PFSK-1 (cell line): ENCODE measurements around the gene GTPBP6.

Experiments
- FOXP2 ChIP-seq: optimal IDR thresholded peaks from 2 replicates; pipeline ENCODE3; 2011; ENCODE audit warnings: borderline replicate concordance, control low read depth, inconsistent platforms; ENCODE audit not compliant: insufficient read depth; ENCODE audit errors: extremely low read length, extremely low read depth
- POLR2AphosphoS5 ChIP-seq: IDR thresholded peaks from 2 replicates; pipeline ENCODE4 v1.6.1; 2012; ENCODE audit warnings: low read depth, mild to moderate bottlenecking, control low read depth, low read length, moderate library complexity
- REST ChIP-seq, 2 experiments: IDR thresholded peaks; 2 replicates each; pipeline versions ENCODE4 v1.6.1 to v1.8.0; 2011 to 2012; ENCODE audit warnings: low read depth in 2 of 2, low read length in 2 of 2, control low read depth in 1 of 2, inconsistent platforms in 1 of 2, mild to moderate bottlenecking in 1 of 2, moderate library complexity in 1 of 2; ENCODE audit not compliant: insufficient read depth in 1 of 2
- SIN3A ChIP-seq: IDR thresholded peaks from 2 replicates; pipeline ENCODE4 v1.6.1; 2012; ENCODE audit warnings: mild to moderate bottlenecking, low read length, moderate library complexity, borderline replicate concordance; ENCODE audit not compliant: insufficient read depth
- TAF1 ChIP-seq: IDR thresholded peaks from 2 replicates; pipeline ENCODE4 v1.6.1; 2012; ENCODE audit warnings: low read length, control low read depth, borderline replicate concordance; ENCODE audit not compliant: insufficient read depth

The GTPBP6 gene

DNA sequence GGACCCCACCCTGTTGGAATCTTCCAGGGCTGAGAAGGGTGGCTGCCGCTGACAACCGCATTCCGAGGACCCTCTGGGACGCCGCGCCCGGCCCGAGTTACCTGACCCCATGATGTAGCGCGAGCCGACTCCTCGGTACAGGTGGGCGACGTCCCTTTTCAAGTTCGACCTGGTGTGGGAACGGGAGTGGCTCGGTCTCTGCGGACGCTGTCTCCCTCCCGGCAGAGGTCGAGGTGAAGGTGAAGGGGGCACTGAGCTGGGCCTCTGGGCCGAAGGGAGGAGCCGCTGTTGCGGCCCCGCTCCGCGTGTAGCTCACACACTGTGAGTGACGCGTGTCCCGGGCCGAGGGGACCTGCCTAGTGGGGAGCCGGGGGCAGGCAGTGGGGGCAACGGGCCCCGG lies 4.5 kb downstream of the GTPBP6 start:
- TF ChIP-seq POLR2AphosphoS5 = no peak
- TF ChIP-seq SIN3A = no peak
- no peak for TF ChIP-seq TAF1
- no peak for TF ChIP-seq FOXP2
- TF ChIP-seq REST (IDR thresholded peaks at IDR 0.05; ENCODE audit: insufficient read depth in 1 of 2, low read depth in 2 of 2, low read length in 2 of 2) = no peak

DNA sequence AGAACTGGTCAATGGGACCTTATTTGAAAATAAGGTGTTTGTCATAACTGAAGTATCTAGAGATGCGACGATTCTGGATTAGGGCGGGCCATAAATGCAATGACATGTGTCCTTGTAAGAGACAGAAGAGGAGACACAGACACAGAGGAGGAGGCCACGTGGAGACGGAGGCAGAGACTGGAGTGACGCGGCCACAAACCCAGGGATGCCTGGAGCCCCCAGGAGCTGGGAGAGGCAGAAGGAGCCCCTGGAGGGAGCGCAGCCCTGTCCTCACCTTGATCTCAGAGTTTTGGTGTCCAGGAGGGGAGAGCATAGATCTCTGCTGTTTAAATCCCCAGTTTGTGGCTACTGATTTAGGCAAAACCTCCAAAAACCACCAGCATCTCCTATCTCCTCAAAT lies 5.0 kb downstream of the GTPBP6 start:
- TF ChIP-seq REST (IDR thresholded peaks at IDR 0.05; ENCODE audit: insufficient read depth in 1 of 2, low read depth in 2 of 2, low read length in 2 of 2) (no peak), TAF1 (no peak), SIN3A (no peak), POLR2AphosphoS5 (no peak), FOXP2 (no peak)

GRCh38 chrX:312621-313331 lies 5.8 kb downstream of the GTPBP6 start:
- no peak for TF ChIP-seq TAF1
- TF ChIP-seq SIN3A = no peak
- TF ChIP-seq REST (IDR thresholded peaks at IDR 0.05; ENCODE audit: insufficient read depth in 1 of 2, low read depth in 2 of 2, low read length in 2 of 2) = no peak
- TF ChIP-seq FOXP2 = no peak
- TF ChIP-seq POLR2AphosphoS5 = no peak

DNA sequence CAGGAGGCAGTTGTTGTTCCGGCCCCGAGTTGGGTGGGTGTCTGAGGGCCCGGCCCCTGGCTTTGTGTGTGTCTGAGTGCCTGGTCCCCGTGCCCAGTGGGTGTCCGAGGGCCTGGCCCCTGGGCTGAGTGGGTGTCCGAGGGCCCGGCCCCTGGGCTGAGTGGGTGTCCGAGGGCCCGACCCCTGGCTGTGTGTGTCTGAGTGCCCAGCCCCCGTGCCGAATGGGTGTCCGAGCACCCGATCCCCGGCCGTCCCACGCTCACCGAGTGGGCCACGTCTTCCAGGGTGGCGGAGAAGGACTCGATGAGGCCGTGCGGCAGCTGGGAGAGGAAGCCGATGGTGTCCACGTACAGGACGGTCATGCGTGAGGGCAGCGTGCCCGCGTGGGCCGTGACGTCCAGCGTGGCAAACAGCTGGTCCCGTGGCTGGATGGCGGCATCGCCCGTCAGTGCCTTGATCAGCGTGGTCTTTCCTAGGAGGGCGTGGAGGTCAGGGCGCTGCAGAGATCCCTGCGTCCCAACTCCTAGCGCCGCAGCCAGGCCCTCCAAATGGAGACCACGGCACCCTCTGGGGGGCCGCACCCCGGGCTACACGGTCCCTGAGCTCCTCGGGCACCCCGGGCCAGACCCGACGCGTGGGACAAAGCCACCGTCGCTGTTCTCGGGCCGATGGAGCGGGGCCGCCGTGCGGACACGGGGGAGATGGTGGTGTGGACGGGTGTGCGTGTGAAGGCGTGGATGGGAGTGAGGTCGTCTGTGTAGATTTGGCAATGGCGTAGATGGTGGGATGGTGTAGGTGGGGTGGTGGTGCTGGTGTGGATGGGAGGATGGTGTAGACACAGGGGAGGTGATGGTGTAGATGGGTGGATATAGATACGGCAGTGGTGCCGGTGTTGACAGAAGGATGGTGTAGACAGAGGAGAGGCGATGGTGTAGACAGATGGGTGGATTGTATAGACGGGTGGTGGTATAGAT lies 7.2 kb downstream of the GTPBP6 start:
- no peak for TF ChIP-seq POLR2AphosphoS5
- no peak for TF ChIP-seq REST (IDR thresholded peaks at IDR 0.05; ENCODE audit: insufficient read depth in 1 of 2, low read depth in 2 of 2, low read length in 2 of 2)
- no peak for TF ChIP-seq SIN3A
- TF ChIP-seq TAF1 = no peak
- no peak for TF ChIP-seq FOXP2
